NT2/D1 (cell line): ENCODE results near the gene FMO4.

Experiments
- SUZ12 ChIP-seq: IDR thresholded peaks from 2 replicates; pipeline ENCODE4 v1.6.1; 2011; ENCODE audit not compliant: insufficient read length, insufficient read depth; ENCODE audit errors: extremely low read depth
- YY1 ChIP-seq: IDR thresholded peaks from 2 replicates; pipeline ENCODE4 v1.6.1; 2011; ENCODE audit not compliant: insufficient read length, insufficient read depth
- ZNF274 ChIP-seq: IDR thresholded peaks from 2 replicates; pipeline ENCODE4 v1.6.1; 2011; ENCODE audit warnings: mild to moderate bottlenecking, low read depth, low read length

DNA sequence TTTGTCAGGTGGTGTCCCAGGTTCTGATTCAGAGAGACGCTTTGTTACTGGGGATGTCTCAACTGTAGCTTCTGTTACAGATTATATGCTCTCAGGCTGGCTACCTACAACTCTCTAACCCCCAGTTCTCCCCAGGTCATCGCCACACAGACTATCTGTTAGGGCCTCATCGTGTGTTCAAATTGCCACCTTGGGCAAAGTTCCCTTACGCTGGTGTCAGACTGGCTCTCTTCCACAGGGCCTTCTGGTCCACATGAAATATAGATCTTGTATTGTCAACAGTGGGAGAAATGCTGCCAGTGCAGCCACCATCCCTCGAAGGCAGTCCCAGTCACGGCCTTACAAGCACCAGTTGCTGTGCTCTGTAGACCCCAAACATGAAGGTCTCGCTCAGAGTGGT is 15.3 kb downstream of the FMO4 start:
- no peak for TF ChIP-seq YY1
- no peak for TF ChIP-seq SUZ12
- TF ChIP-seq ZNF274 = no peak
